Esophagus (tissue), 2 donors: Measurements from ENCODE around the gene IQGAP3. TPM values are rescaled to one million over a fixed set of nuclear protein-coding genes. Genes with fewer than 3 reads are reported as not detected.

ENCODE experiments used
- H3K27ac ChIP-seq, 2 donors: one replicate each; pipeline ENCODE4 v1.5.1; 2013; ENCODE audit warnings: low read depth in 2 of 2, mild to moderate bottlenecking in 2 of 2, inconsistent platforms in 1 of 2, low read length in 1 of 2, moderate library complexity in 1 of 2
- H3K27me3 ChIP-seq, 2 donors: one replicate each; pipeline ENCODE4 v1.6.1; 2013; ENCODE audit warnings: low read length in 2 of 2, control low read depth in 1 of 2, mild to moderate bottlenecking in 1 of 2; ENCODE audit not compliant: insufficient read depth in 2 of 2, control insufficient read depth in 1 of 2
- H3K36me3 ChIP-seq, 2 donors: one replicate each; pipeline ENCODE4 v1.6.1; 2013; ENCODE audit warnings: low read length in 1 of 2; ENCODE audit not compliant: control insufficient read depth in 2 of 2, insufficient read depth in 2 of 2
- H3K4me1 ChIP-seq, 2 donors: one replicate each; pipeline ENCODE4 v1.6.1; 2013; ENCODE audit warnings: low read length in 1 of 2; ENCODE audit not compliant: control insufficient read depth in 2 of 2, insufficient read depth in 2 of 2
- H3K4me3 ChIP-seq, 2 donors: one replicate each; pipeline ENCODE4 v1.5.1; 2013; ENCODE audit warnings: low read length in 2 of 2, mild to moderate bottlenecking in 2 of 2, low read depth in 1 of 2, moderate library complexity in 1 of 2
- H3K9me3 ChIP-seq, 2 donors: one replicate each; pipeline ENCODE4 v1.6.1; 2013; ENCODE audit warnings: mild to moderate bottlenecking in 2 of 2, low read depth in 1 of 2, low read length in 1 of 2, moderate library complexity in 1 of 2; ENCODE audit not compliant: control insufficient read depth in 2 of 2, insufficient read depth in 1 of 2
- WGBS, 2 donors: extraction: QIAGEN DNeasy Blood & Tissue Kit; methylation state at CpG; one replicate each; pipeline ENCODE4 v1.1.7; 2013; 5-methylcytosine and 5-hydroxymethylcytosine counted together
- polyA plus RNA-seq, 2 donors: library from polyadenylated mRNA; stranded (reverse); fragments of 200-250 nt; gene quantifications; one replicate each; pipeline ENCODE4 v1.2.3, GENCODE V29; 2013
- donor health status: healthy with polysubstance abuse.
- donor health status: Bipolar disorder and iron deficiency.

Gene IQGAP3
- polyA plus RNA-seq, 2 donors: 3.8 to 7.8 TPM

GRCh38 chr1:156596426-156596825 is 24.1 kb upstream of the IQGAP3 start:
- no peak overlapping the region for H3K27ac ChIP-seq
- no peaks in the 10 kb centered on the region for H3K9me3 ChIP-seq
- H3K36me3 ChIP-seq: peaks cover 15 to 39% of the 10 kb centered on the region in 2 donors
- H3K27me3 ChIP-seq: no peaks in the 10 kb centered on the region
- no peak overlapping the region for H3K4me3 ChIP-seq
- WGBS, 2 donors: 77% methylated on average over 3 of the region's 3 CpGs
- peaks cover 0 to 6% of the 10 kb centered on the region in 2 donors for H3K4me1 ChIP-seq

- Histone ChIP-seq H3K4me1 (peaks cover 0 to 6% of the 10 kb centered on the region in 2 donors), H3K36me3 (peaks cover 15 to 39% of the 10 kb centered on the region in 2 donors)
- 85 to 89% methylated on average over 2 of the region's 2 CpGs for WGBS, 2 donors
Observed at GRCh38 chr1:156595016-156595415, 22.7 kb upstream of the IQGAP3 start.

DNA sequence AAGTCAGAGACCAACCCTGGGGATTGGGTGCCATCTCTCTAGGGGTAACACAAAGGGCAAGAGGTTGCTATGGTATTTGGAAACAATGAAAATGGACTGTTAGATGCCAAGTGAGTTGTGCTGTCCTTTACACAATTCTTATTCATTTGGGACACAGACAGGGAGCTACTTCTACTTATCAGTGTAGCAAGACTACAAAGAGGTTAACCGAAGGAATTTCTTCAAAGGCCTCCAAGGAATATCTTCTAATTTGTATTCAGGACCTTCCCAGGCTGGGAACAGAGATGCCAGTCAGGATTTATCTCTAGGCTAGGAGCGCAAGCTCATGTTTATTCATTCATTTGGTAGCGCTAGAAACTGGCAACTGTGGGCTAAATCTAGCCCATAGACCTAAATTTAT is 21.8 kb upstream of the IQGAP3 start:
- Histone ChIP-seq H3K9me3 (no peaks in the 10 kb centered on the region), H3K36me3 (peaks cover 15 to 39% of the 10 kb centered on the region in 2 donors), H3K4me1 (peaks cover 0 to 6% of the 10 kb centered on the region in 2 donors), H3K27ac (no peak overlapping the region), H3K27me3 (no peaks in the 10 kb centered on the region), H3K4me3 (no peak overlapping the region)
- 73 to 81% methylated on average over 3 of the region's 3 CpGs for WGBS, 2 donors

More at GRCh38 chr1:156595016-156595415, 22.7 kb upstream of the IQGAP3 start:
- Histone ChIP-seq H3K9me3 (no peaks in the 10 kb centered on the region), H3K4me3 (no peak overlapping the region), H3K27ac (no peak overlapping the region), H3K27me3 (no peaks in the 10 kb centered on the region)

DNA sequence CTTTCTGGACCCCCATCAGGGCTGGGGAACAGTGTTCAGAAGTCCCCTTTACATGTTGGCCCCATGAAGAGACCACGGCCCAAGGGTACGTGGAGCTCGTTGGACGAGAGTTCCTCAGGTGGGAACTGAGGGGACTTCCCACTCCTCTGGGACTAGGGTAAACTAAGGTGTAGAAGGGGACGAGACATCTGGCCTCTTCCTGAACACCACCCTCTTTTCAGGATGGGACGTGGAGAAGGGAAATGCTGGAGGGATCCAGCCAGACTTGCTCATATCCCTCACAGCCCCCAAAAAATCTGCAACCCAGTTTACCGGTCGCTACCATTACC is 21.3 kb upstream of the IQGAP3 start:
- H3K36me3 ChIP-seq: peaks cover 15 to 39% of the 10 kb centered on the region in 2 donors

GRCh38 chr1:156592910-156593660 is 20.7 kb upstream of the IQGAP3 start:
- H3K27ac ChIP-seq: no peak overlapping the region
- peaks cover 12 to 39% of the 10 kb centered on the region in 2 donors for H3K36me3 ChIP-seq
- 66 to 69% methylated on average over 8 of the region's 8 CpGs for WGBS, 2 donors
- no peak overlapping the region for H3K4me3 ChIP-seq
- H3K27me3 ChIP-seq: no peaks in the 10 kb centered on the region
- H3K9me3 ChIP-seq: no peaks in the 10 kb centered on the region
- H3K4me1 ChIP-seq: peaks cover 0 to 6% of the 10 kb centered on the region in 2 donors

More for the DNA sequence above, 21.3 kb upstream of the IQGAP3 start:
- Histone ChIP-seq H3K4me3 (no peak overlapping the region), H3K9me3 (no peaks in the 10 kb centered on the region), H3K27ac (no peak overlapping the region), H3K4me1 (peaks cover 0 to 6% of the 10 kb centered on the region in 2 donors), H3K27me3 (no peaks in the 10 kb centered on the region)
- WGBS, 2 donors: 79 to 83% methylated on average over 8 of the region's 8 CpGs

GRCh38 chr1:156592158-156592909 is 20.0 kb upstream of the IQGAP3 start:
- WGBS, 2 donors: 38 to 43% methylated on average over 16 of the region's 16 CpGs
- Histone ChIP-seq H3K4me3 (peak overlapping the region; percentile 62 to 78), H3K27me3 (no peaks in the 10 kb centered on the region), H3K9me3 (no peaks in the 10 kb centered on the region), H3K36me3 (peaks cover 7 to 32% of the 10 kb centered on the region in 2 donors), H3K27ac (peak overlapping the region in 1 of 2 donors; percentile 92), H3K4me1 (peaks cover 0 to 6% of the 10 kb centered on the region in 2 donors)

DNA sequence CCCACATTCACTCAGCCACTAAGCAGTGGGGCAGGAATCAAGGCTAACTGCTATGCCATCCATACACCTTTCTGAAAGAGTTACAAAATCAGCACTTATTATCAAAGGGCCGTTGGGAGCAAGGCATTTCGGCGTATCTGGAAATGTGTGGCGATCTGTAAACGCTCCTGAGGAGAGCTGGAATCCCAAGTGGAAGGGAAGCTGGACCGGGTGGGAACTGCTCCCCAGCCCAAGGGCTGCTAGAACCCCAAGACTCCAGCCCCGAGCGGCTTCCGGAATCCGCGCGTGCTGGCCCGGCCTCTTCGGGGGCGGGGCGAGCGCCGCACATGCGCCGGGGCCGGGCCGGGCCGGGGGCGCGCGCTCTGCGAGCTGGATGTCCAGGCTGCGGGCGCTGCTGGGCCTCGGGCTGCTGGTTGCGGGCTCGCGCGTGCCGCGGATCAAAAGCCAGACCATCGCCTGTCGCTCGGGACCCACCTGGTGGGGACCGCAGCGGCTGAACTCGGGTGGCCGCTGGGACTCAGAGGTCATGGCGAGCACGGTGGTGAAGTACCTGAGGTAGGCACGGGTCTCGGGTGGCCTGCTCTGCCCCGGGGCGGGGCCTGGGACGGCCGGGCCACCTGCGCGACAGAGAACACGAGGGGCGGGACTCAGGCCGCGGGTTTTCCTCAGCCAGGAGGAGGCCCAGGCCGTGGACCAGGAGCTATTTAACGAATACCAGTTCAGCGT is 19.2 kb upstream of the IQGAP3 start, which contains the start of gene NAXE:
NAXE (plus strand) TSS at position 345 of the 726 bp plus-strand sequence; CDS start at position 374, 29 bp downstream.
- WGBS, 2 donors: 0 to 1% methylated on average over 53 to 60 of the region's 60 CpGs
- Histone ChIP-seq H3K27me3 (no peaks in the 10 kb centered on the region), H3K36me3 (peaks cover 7 to 31% of the 10 kb centered on the region in 2 donors), H3K4me3 (peak within 1 kb of the TSS; percentile 62 to 78), H3K27ac (peak within 1 kb of the TSS; percentile 87 to 92), H3K4me1 (peaks cover 0 to 6% of the 10 kb centered on the region in 2 donors), H3K9me3 (no peaks in the 10 kb centered on the region)

DNA sequence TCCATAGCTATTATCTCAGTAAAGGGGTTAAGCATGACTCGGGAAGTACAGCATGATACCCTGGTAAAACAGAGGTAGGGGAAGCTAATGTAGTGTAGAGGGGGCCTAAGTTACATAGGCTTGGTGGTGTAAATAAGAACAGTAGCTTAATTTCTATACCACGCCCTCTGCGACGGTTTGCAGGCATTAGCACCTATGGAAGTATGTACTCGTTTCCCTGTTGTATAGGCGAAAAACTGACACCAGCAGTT is 18.7 kb upstream of the IQGAP3 start:
- 18 to 19% methylated on average over 6 of the region's 6 CpGs for WGBS, 2 donors
- peak overlapping the region; percentile 62 to 78 for H3K4me3 ChIP-seq

GRCh38 chr1:156590326-156591180 is 18.2 kb upstream of the IQGAP3 start:
- H3K27ac ChIP-seq: peak overlapping the region in 1 of 2 donors; percentile 87
- peaks cover 0 to 6% of the 10 kb centered on the region in 2 donors for H3K4me1 ChIP-seq
- H3K4me3 ChIP-seq: no peak overlapping the region
- no peaks in the 10 kb centered on the region for H3K9me3 ChIP-seq
- no peaks in the 10 kb centered on the region for H3K27me3 ChIP-seq
- WGBS, 2 donors: 82 to 86% methylated on average over 10 of the region's 10 CpGs
- peaks cover 7 to 20% of the 10 kb centered on the region in 2 donors for H3K36me3 ChIP-seq

More for the DNA sequence above, 18.7 kb upstream of the IQGAP3 start:
- Histone ChIP-seq H3K9me3 (no peaks in the 10 kb centered on the region), H3K27me3 (no peaks in the 10 kb centered on the region), H3K4me1 (peaks cover 0 to 6% of the 10 kb centered on the region in 2 donors), H3K36me3 (peaks cover 7 to 26% of the 10 kb centered on the region in 2 donors), H3K27ac (peak overlapping the region; percentile 87 to 92)
